Natural killer cell (primary cell): ENCODE results near the gene SPATA3. TPM values are rescaled to one million over a fixed set of nuclear protein-coding genes. Genes with fewer than 3 reads are reported as not detected.

Experiments
- ATAC-seq, 3 donors: fragments of 150-1000 bp in 2 of 3; fragments of 200-7000 bp in 1 of 3; cut with Tn5 transposase; 1 replicate in 1 of 3; 2 replicates in 2 of 3; pipeline ENCODE4 v1.10.0; 2021; ENCODE audit warnings: mild to moderate bottlenecking in 2 of 3, moderate library complexity in 2 of 3
- DNase-seq, 2 donors: peaks; one replicate each; pipeline versions ENCODE4 v3.0.0 to v3.0.0-alpha.2; 2013 to 2021; ENCODE audit warnings: mixed read lengths in 1 of 2
- H3K27ac ChIP-seq: one replicate; pipeline ENCODE4 v1.5.1; 2013; ENCODE audit warnings: mild to moderate bottlenecking, low read length
- H3K27me3 ChIP-seq: one replicate; pipeline ENCODE4 v1.6.1; 2013; ENCODE audit warnings: low read length; ENCODE audit not compliant: control insufficient read depth, insufficient read depth
- H3K36me3 ChIP-seq: one replicate; pipeline ENCODE4 v1.6.1; 2013; ENCODE audit warnings: low read length; ENCODE audit not compliant: control insufficient read depth, insufficient read depth
- H3K4me1 ChIP-seq: one replicate; pipeline ENCODE4 v1.6.1; 2013; ENCODE audit warnings: low read length; ENCODE audit not compliant: control insufficient read depth, insufficient read depth
- H3K4me3 ChIP-seq: one replicate; pipeline ENCODE4 v1.5.1; 2013; ENCODE audit warnings: low read length
- H3K9me3 ChIP-seq: one replicate; pipeline ENCODE4 v1.6.1; 2013; ENCODE audit warnings: low read length; ENCODE audit not compliant: control insufficient read depth, insufficient read depth
- H3K27ac Mint-ChIP-seq, 2 donors: one replicate each; pipeline ENCODE4 v1.8.0; 2022; ENCODE audit warnings: mild to moderate bottlenecking in 2 of 2, mixed read lengths in 2 of 2, moderate library complexity in 1 of 2
- H3K27me3 Mint-ChIP-seq, 2 donors: one replicate each; pipeline ENCODE4 v1.8.0; 2022; ENCODE audit warnings: low read depth in 2 of 2, mixed read lengths in 2 of 2
- H3K36me3 Mint-ChIP-seq: one replicate; pipeline ENCODE4 v1.8.0; 2022; ENCODE audit warnings: mixed read lengths
- H3K4me1 Mint-ChIP-seq, 2 donors: one replicate each; pipeline ENCODE4 v1.8.0; 2022; ENCODE audit warnings: mixed read lengths in 2 of 2
- H3K4me3 Mint-ChIP-seq: one replicate; pipeline ENCODE4 v1.8.0; 2022; ENCODE audit warnings: mild to moderate bottlenecking, moderate library complexity, mixed read lengths
- H3K9me3 Mint-ChIP-seq, 2 donors: one replicate each; pipeline ENCODE4 v1.8.0; 2022; ENCODE audit warnings: mixed read lengths in 2 of 2
- WGBS: methylation state at CpG from one replicate; pipeline ENCODE4 v1.1.7; 2013; ENCODE audit warnings: missing lambda C conversion rate; ENCODE audit not compliant: insufficient coverage; 5-methylcytosine and 5-hydroxymethylcytosine counted together
- intact Hi-C: fragments of 100-400 bp; cut with micrococcal nuclease; formaldehyde crosslinking; loops from one replicate; pipeline ENCODE4 v1.14.2; 2022
- total RNA-seq, 4 donors: library from RNA; stranded (reverse); fragments of 120-200 nt in 1 of 4; gene quantifications; one replicate each; pipeline versions ENCODE4 v1.2.3 to v1.2.4, GENCODE V29; 2013 to 2022
- TF ChIP-seq, protein P1 (sequence below): fragments of 200-600 bp; IDR thresholded peaks from one replicate; pipeline ENCODE4 v1.8.0; 2022; ENCODE audit warnings: antibody characterized with exemption

Gene SPATA3
- total RNA-seq, 3 donors from 2014 or later (not counting 1 experiment from before 2014, with no cell fraction given): not detected

GRCh38 chr2:231029563-231029962 is 33.6 kb downstream of the SPATA3 start:
- TF ChIP-seq, protein P1, sequence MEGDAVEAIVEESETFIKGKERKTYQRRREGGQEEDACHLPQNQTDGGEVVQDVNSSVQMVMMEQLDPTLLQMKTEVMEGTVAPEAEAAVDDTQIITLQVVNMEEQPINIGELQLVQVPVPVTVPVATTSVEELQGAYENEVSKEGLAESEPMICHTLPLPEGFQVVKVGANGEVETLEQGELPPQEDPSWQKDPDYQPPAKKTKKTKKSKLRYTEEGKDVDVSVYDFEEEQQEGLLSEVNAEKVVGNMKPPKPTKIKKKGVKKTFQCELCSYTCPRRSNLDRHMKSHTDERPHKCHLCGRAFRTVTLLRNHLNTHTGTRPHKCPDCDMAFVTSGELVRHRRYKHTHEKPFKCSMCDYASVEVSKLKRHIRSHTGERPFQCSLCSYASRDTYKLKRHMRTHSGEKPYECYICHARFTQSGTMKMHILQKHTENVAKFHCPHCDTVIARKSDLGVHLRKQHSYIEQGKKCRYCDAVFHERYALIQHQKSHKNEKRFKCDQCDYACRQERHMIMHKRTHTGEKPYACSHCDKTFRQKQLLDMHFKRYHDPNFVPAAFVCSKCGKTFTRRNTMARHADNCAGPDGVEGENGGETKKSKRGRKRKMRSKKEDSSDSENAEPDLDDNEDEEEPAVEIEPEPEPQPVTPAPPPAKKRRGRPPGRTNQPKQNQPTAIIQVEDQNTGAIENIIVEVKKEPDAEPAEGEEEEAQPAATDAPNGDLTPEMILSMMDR: no peak
- H3K9me3 ChIP-seq: peaks cover 4% of the 10 kb centered on the region
- H3K27ac ChIP-seq: no peak overlapping the region
- Mint-ChIP-seq H3K9me3 (no peaks in the 10 kb centered on the region), H3K4me1 (no peaks in the 10 kb centered on the region), H3K36me3 (no peaks in the 10 kb centered on the region), H3K4me3 (no peak overlapping the region), H3K27ac (no peak overlapping the region), H3K27me3 (peaks cover 30 to 38% of the 10 kb centered on the region in 2 donors)
- DNase-seq: no peak
- no peaks in the 10 kb centered on the region for H3K4me1 ChIP-seq
- WGBS: 90% methylated on average over 9 of the region's 9 CpGs
- no peak overlapping the region for H3K4me3 ChIP-seq
- H3K27me3 ChIP-seq: peaks cover 4% of the 10 kb centered on the region
- no peaks in the 10 kb centered on the region for H3K36me3 ChIP-seq
- no peak for ATAC-seq
- intact Hi-C loops: no loop called here

- Mint-ChIP-seq H3K4me1 (no peaks in the 10 kb centered on the region), H3K27me3 (peaks cover 32 to 37% of the 10 kb centered on the region in 2 donors), H3K36me3 (no peaks in the 10 kb centered on the region), H3K27ac (no peak overlapping the region), H3K9me3 (no peaks in the 10 kb centered on the region), H3K4me3 (no peak overlapping the region)
- H3K36me3 ChIP-seq: no peaks in the 10 kb centered on the region
- peaks cover 7% of the 10 kb centered on the region for H3K27me3 ChIP-seq
- DNase-seq (no peak), ATAC-seq (no peak)
- peaks cover 4% of the 10 kb centered on the region for H3K9me3 ChIP-seq
- intact Hi-C loops: no loop called here
- TF ChIP-seq, protein P1: no peak
- H3K27ac ChIP-seq: no peak overlapping the region
- WGBS: 76% methylated on average over 3 of the region's 3 CpGs
- H3K4me3 ChIP-seq: no peak overlapping the region
- no peaks in the 10 kb centered on the region for H3K4me1 ChIP-seq
These were observed 34.8 kb downstream of the SPATA3 start for GRCh38 chr2:231030725-231031124.

DNA sequence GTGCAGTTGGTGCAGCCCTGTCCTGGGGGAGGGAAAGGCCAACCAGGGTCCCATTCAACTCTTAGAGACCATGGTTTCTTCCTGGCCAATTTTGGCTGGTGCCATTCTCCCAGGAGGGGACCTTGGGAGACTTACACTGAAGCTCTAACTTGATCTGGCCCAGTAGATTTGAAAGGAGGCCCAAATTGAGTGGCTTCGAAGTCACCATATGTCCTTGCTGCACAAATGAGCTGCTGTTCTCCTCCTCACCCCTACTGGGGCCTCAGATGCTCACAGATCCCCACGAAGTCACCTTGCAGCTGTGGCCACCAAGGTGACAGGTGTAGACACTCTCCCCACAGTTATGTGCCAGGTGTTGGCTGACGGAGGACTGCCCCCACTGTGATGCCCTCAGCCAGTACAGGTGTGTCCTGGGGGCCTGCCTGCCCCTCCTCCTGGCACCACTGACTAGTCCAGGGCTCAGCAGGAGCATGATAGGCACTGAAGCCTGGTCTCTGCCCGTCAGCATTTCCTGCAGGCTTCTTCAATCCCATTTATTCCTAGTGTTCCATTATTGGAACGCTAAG is 36.7 kb downstream of the SPATA3 start:
- H3K4me1 ChIP-seq: peaks cover 3% of the 10 kb centered on the region
- intact Hi-C loops: no loop called here
- H3K9me3 ChIP-seq: peaks cover 4% of the 10 kb centered on the region
- TF ChIP-seq, protein P1: no peak
- H3K27ac ChIP-seq: no peak overlapping the region
- H3K27ac Mint-ChIP-seq: no peak overlapping the region
- 84% methylated on average over 5 of the region's 5 CpGs for WGBS
- H3K4me3 Mint-ChIP-seq: no peak overlapping the region
- H3K4me1 Mint-ChIP-seq: no peaks in the 10 kb centered on the region
- ATAC-seq (no peak), DNase-seq (no peak)
- no peaks in the 10 kb centered on the region for H3K36me3 Mint-ChIP-seq
- no peak overlapping the region for H3K4me3 ChIP-seq
- H3K9me3 Mint-ChIP-seq: no peaks in the 10 kb centered on the region
- peaks cover 42 to 45% of the 10 kb centered on the region in 2 donors for H3K27me3 Mint-ChIP-seq
- no peaks in the 10 kb centered on the region for H3K36me3 ChIP-seq
- H3K27me3 ChIP-seq: peaks cover 18% of the 10 kb centered on the region
